NCI-H1417 (cell line): ENCODE measurements around the gene ABCD1.
A peak's percentile ranks its signal among the peaks of the same experiment; 100 is the strongest.
"Not testable (repeated sequence)": the region's sequence is repeated elsewhere in the genome, so short reads cannot be mapped to it uniquely, and the experiment has no call there.

ENCODE experiments used
- DNase-seq, 3 experiments: peaks; one replicate each; lab custom pipeline; 2025; lab: John Stamatoyannopoulos, UW

Gene ABCD1

GRCh38 chrX:153724252-153725038 lies at the start of gene ABCD1, which contains the start of gene BCAP31:
TSS of gene ABCD1 (plus strand) at chrX:153724856. CDS start at chrX:153725267, 411 bp downstream.
TSS of gene BCAP31 (minus strand) at chrX:153724387. CDS start at chrX:153723244, 1,143 bp downstream.
- DNase-seq, result peak; percentile 94 to 97 (median 95)

- DNase-seq, result no peak
Observed at GRCh38 chrX:153681175-153681574, 43.5 kb upstream of the ABCD1 start.

GRCh38 chrX:153683486-153683885 lies 41.2 kb upstream of the ABCD1 start:
- DNase-seq, result not testable (repeated sequence)

- DNase-seq, result peak in 1 of 3 experiments; percentile 9
Observed at GRCh38 chrX:153684467-153685155, 40.0 kb upstream of the ABCD1 start.

GRCh38 chrX:153685156-153685536 lies 39.5 kb upstream of the ABCD1 start:
- no peak for DNase-seq

GRCh38 chrX:153685751-153686696 lies 38.6 kb upstream of the ABCD1 start:
- no peak for DNase-seq

- no peak for DNase-seq
Observed at GRCh38 chrX:153686711-153687110, 37.9 kb upstream of the ABCD1 start.

- DNase-seq, result peak; percentile 71 to 80 (median 74)
Observed at GRCh38 chrX:153687121-153688039, 37.3 kb upstream of the ABCD1 start, which contains the start of gene SLC6A8. TSS of gene SLC6A8 (plus strand) at chrX:153687926. CDS start at chrX:153688575, 649 bp downstream.

- DNase-seq, result no peak
Observed at GRCh38 chrX:153688071-153688470, 36.6 kb upstream of the ABCD1 start.

GRCh38 chrX:153688506-153688905 lies 36.1 kb upstream of the ABCD1 start:
- DNase-seq, result no peak

GRCh38 chrX:153688911-153689590 lies 35.6 kb upstream of the ABCD1 start:
- no peak for DNase-seq

GRCh38 chrX:153689654-153690465 lies 34.8 kb upstream of the ABCD1 start:
- DNase-seq, result no peak

- DNase-seq, result no peak
Observed at GRCh38 chrX:153690466-153690865, 34.2 kb upstream of the ABCD1 start.

- not testable (repeated sequence) for DNase-seq
Observed at GRCh38 chrX:153691032-153691827, 33.4 kb upstream of the ABCD1 start.

- DNase-seq, result no peak
Observed at GRCh38 chrX:153692003-153692402, 32.7 kb upstream of the ABCD1 start.

- peak in 2 of 3 experiments; percentile 12 to 47 for DNase-seq
Observed at GRCh38 chrX:153692611-153693156, 32.0 kb upstream of the ABCD1 start.

GRCh38 chrX:153693216-153694086 lies 31.2 kb upstream of the ABCD1 start:
- DNase-seq, result no peak
